H9 (cell line): Measurements from ENCODE around the gene ERC1. TPM values are rescaled to one million over a fixed set of nuclear protein-coding genes. Genes with fewer than 3 reads are reported as not detected.
A peak's percentile ranks its signal among the peaks of the same experiment; 100 is the strongest.

Experiments used
- DNase-seq: peaks from one replicate; pipeline ENCODE4 v3.0.0-alpha.2; 2017
- H2AFZ ChIP-seq: one replicate; pipeline ENCODE4 v1.6.1; 2013; ENCODE audit warnings: mild to moderate bottlenecking, low read length, control low read depth, moderate library complexity
- H2AK5ac ChIP-seq: 2 replicates; pipeline ENCODE4 v1.6.1; 2013; ENCODE audit warnings: low read length, control low read depth, mixed read lengths; ENCODE audit not compliant: insufficient read length
- H2BK120ac ChIP-seq: one replicate; pipeline ENCODE4 v1.6.1; 2013; ENCODE audit warnings: low read depth, mild to moderate bottlenecking, low read length, control low read depth, inconsistent platforms; ENCODE audit not compliant: poor library complexity, severe bottlenecking
- H2BK12ac ChIP-seq: 2 replicates; pipeline ENCODE4 v1.6.1; 2013; ENCODE audit warnings: low read length, control low read depth, mixed read lengths, low read depth; ENCODE audit not compliant: insufficient read length
- H2BK15ac ChIP-seq: 2 replicates; pipeline ENCODE4 v1.6.1; 2013; ENCODE audit warnings: low read depth, low read length, control low read depth
- H2BK20ac ChIP-seq: one replicate; pipeline ENCODE4 v1.6.1; 2013; ENCODE audit warnings: low read depth, mild to moderate bottlenecking, low read length, control low read depth, inconsistent platforms; ENCODE audit not compliant: poor library complexity, severe bottlenecking
- H2BK5ac ChIP-seq: 2 replicates; pipeline ENCODE4 v1.6.1; 2013; ENCODE audit warnings: low read length, control low read depth, mixed read lengths; ENCODE audit not compliant: insufficient read length
- H3K14ac ChIP-seq: 2 replicates; pipeline ENCODE4 v1.6.1; 2013; ENCODE audit warnings: low read length, control low read depth; ENCODE audit not compliant: insufficient read depth
- H3K18ac ChIP-seq: 2 replicates; pipeline ENCODE4 v1.6.1; 2013; ENCODE audit warnings: low read depth, mild to moderate bottlenecking, mixed read lengths, low read length, control low read depth; ENCODE audit not compliant: insufficient read length
- H3K23ac ChIP-seq: 2 replicates; pipeline ENCODE4 v1.6.1; 2013; ENCODE audit warnings: low read length, control low read depth, mixed read lengths, low read depth; ENCODE audit not compliant: insufficient read length
- H3K23me2 ChIP-seq: 2 replicates; pipeline ENCODE4 v1.6.1; 2013; ENCODE audit warnings: low read depth, mild to moderate bottlenecking, mixed read lengths, low read length, control low read depth; ENCODE audit not compliant: insufficient read length, poor library complexity, severe bottlenecking
- H3K27ac ChIP-seq: 2 replicates; pipeline ENCODE4 v1.5.1; 2013; ENCODE audit warnings: low read length, control low read depth, mixed read lengths, low read depth; ENCODE audit not compliant: insufficient read length
- H3K27me3 ChIP-seq: 2 replicates; pipeline ENCODE4 v1.6.1; 2013; ENCODE audit warnings: low read length, control low read depth, inconsistent platforms; ENCODE audit not compliant: insufficient read depth
- H3K4ac ChIP-seq: 2 replicates; pipeline ENCODE4 v1.6.1; 2013; ENCODE audit warnings: low read depth, mild to moderate bottlenecking, control low read depth, inconsistent platforms, low read length, moderate library complexity
- H3K4me1 ChIP-seq: 2 replicates; pipeline ENCODE4 v1.6.1; 2013; ENCODE audit warnings: low read length, control low read depth, inconsistent platforms; ENCODE audit not compliant: insufficient read depth
- H3K4me2 ChIP-seq: 2 replicates; pipeline ENCODE4 v1.6.1; 2013; ENCODE audit warnings: low read length, control low read depth, mixed read lengths; ENCODE audit not compliant: insufficient read length, insufficient read depth
- H3K56ac ChIP-seq: 2 replicates; pipeline ENCODE4 v1.6.1; 2013; ENCODE audit warnings: low read depth, mild to moderate bottlenecking, mixed read lengths, low read length, control low read depth; ENCODE audit not compliant: insufficient read length
- H3K79me1 ChIP-seq: 2 replicates; pipeline ENCODE4 v1.6.1; 2013; ENCODE audit warnings: low read depth, mild to moderate bottlenecking, moderate library complexity, low read length, control low read depth, inconsistent platforms; ENCODE audit not compliant: insufficient read depth, poor library complexity, severe bottlenecking
- H3K79me2 ChIP-seq: 2 replicates; pipeline ENCODE4 v1.6.1; 2013; ENCODE audit warnings: low read length, control low read depth, inconsistent platforms; ENCODE audit not compliant: insufficient read depth
- H3K9ac ChIP-seq: 2 replicates; pipeline ENCODE4 v1.6.1; 2013; ENCODE audit warnings: low read length, control low read depth, mixed read lengths; ENCODE audit not compliant: insufficient read length; ENCODE audit errors: extremely low read depth
- H3K9me3 ChIP-seq: one replicate; pipeline ENCODE4 v1.6.1; 2013; ENCODE audit warnings: low read depth, low read length, inconsistent platforms; ENCODE audit not compliant: control insufficient read depth
- H3T11ph ChIP-seq: one replicate; pipeline ENCODE4 v1.6.1; 2013; ENCODE audit warnings: mild to moderate bottlenecking, low read length, control low read depth, inconsistent platforms
- H4K20me1 ChIP-seq: one replicate; pipeline ENCODE4 v1.6.1; 2013; ENCODE audit not compliant: control insufficient read depth, insufficient read length, insufficient read depth
- H4K5ac ChIP-seq: 2 replicates; pipeline ENCODE4 v1.6.1; 2013; ENCODE audit warnings: low read depth, mild to moderate bottlenecking, mixed read lengths, low read length, control low read depth; ENCODE audit not compliant: insufficient read length
- H4K8ac ChIP-seq: replicated peaks from 2 replicates; pipeline ENCODE4 v1.6.1; 2013; ENCODE audit warnings: low read length, control low read depth, mixed read lengths, low read depth; ENCODE audit not compliant: insufficient read length
- H4K91ac ChIP-seq: 2 replicates; pipeline ENCODE4 v1.6.1; 2013; ENCODE audit warnings: low read depth, mild to moderate bottlenecking, moderate library complexity, mixed read lengths, low read length, control low read depth; ENCODE audit not compliant: insufficient read length
- H3K27ac Mint-ChIP-seq, 3 experiments: 2 replicates in 2 of 3; 3 replicates in 1 of 3; pipeline ENCODE4 v1.8.0; 2020 to 2021; ENCODE audit warnings: mixed read lengths in 3 of 3, mild to moderate bottlenecking in 1 of 3, moderate library complexity in 1 of 3
- H3K27me3 Mint-ChIP-seq: 2 replicates; pipeline ENCODE4 v1.8.0; 2021; ENCODE audit warnings: low read depth, mild to moderate bottlenecking, moderate library complexity, mixed read lengths
- H3K36me3 Mint-ChIP-seq, 3 experiments: 2 replicates in 2 of 3; 3 replicates in 1 of 3; pipeline ENCODE4 v1.8.0; 2020 to 2021; ENCODE audit warnings: low read depth in 3 of 3, mixed read lengths in 3 of 3; ENCODE audit not compliant: insufficient read depth in 1 of 3
- H3K4me1 Mint-ChIP-seq, 2 experiments: 2 replicates each; pipeline ENCODE4 v1.8.0; 2020; ENCODE audit warnings: mixed read lengths in 2 of 2
- H3K4me3 Mint-ChIP-seq, 2 experiments: 2 replicates in 1 of 2; 3 replicates in 1 of 2; pipeline ENCODE4 v1.8.0; 2020 to 2021; ENCODE audit warnings: mild to moderate bottlenecking in 2 of 2, mixed read lengths in 2 of 2, moderate library complexity in 1 of 2
- H3K9me3 Mint-ChIP-seq, 2 experiments: 2 replicates in 1 of 2; 3 replicates in 1 of 2; pipeline ENCODE4 v1.8.0; 2020; ENCODE audit warnings: mild to moderate bottlenecking in 2 of 2, mixed read lengths in 2 of 2, moderate library complexity in 1 of 2
- WGBS: extraction: QIAGEN DNeasy Blood & Tissue Kit; methylation state at CpG from one replicate; pipeline ENCODE4 v1.1.7; 2013; ENCODE audit warnings: missing lambda C conversion rate, low lambda C conversion rate, mixed read lengths; ENCODE audit not compliant: insufficient read length; ENCODE audit errors: extremely low coverage; 5-methylcytosine and 5-hydroxymethylcytosine counted together
- total RNA-seq: library from RNA; stranded (reverse); gene quantifications from 2 replicates; pipeline ENCODE4 v1.2.1, GENCODE V29; 2021
- TF ChIP-seq, protein P1 (sequence below): fragments of 200-600 bp; sonication (generic); conservative IDR thresholded peaks from 3 replicates; pipeline ENCODE4 v1.8.0; 2021; ENCODE audit warnings: antibody characterized with exemption, mild to moderate bottlenecking

ERC1 gene
- total RNA-seq, 1 experiment from 2014 or later: 51.2 TPM

DNA sequence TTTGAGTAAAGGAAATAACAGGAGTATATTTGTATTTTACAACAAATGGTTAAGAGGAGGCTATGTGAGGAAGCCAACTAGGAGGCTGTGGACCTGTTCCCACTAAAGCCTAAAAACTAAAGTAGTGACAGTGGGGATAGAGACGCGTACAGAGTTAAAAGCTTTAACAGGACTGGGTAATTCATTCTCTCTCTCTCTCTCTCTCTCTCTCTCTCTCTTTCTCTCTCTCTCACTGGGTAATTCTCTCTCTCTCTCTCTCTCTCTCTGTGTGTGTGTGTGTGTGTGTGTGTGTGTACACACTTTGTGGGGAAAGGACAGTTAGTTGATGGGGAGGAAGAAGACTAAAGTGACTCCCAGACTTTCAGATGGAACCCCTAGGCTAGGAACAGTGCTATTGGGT is 16.3 kb downstream of the ERC1 start:
- Histone ChIP-seq H3K9ac (no peak overlapping the region), H3K23ac (no peak overlapping the region), H3K79me2 (no peaks in the 10 kb centered on the region; the same call in 1 of the 2 replicates), H2BK5ac (no peak overlapping the region), H3K4me1 (no peaks in the 10 kb centered on the region), H4K91ac (no peak overlapping the region), H2BK20ac (no peak overlapping the region), H3K4me2 (no peak overlapping the region), H3K27ac (no peak overlapping the region), H2BK15ac (no peak overlapping the region), H4K8ac (no peak overlapping the region), H3K4ac (no peak overlapping the region), H3K23me2 (no peaks in the 10 kb centered on the region), H2AFZ (no peak overlapping the region), H3K27me3 (no peaks in the 10 kb centered on the region), H3K56ac (no peak overlapping the region), H3K9me3 (no peaks in the 10 kb centered on the region), H3K79me1 (peaks cover 4% of the 10 kb centered on the region), H3K18ac (no peak overlapping the region), H3T11ph (no peak overlapping the region), H4K20me1 (no peaks in the 10 kb centered on the region), H4K5ac (no peak overlapping the region), H2BK120ac (no peak overlapping the region), H2AK5ac (no peak overlapping the region), H3K14ac (no peak overlapping the region), H2BK12ac (no peak overlapping the region)
- Mint-ChIP-seq H3K27me3 (no peaks in the 10 kb centered on the region), H3K4me3 (no peak overlapping the region), H3K9me3 (no peaks in the 10 kb centered on the region), H3K4me1 (peaks cover 10% of the 10 kb centered on the region in 2 experiments), H3K36me3 (0 out of 7 replicates have a peak, but pooled peaks cover 0 to 2% (median 0%) of the 10 kb centered on the region in 3 experiments), H3K27ac (peak overlapping the region in 1 of 3 experiments; percentile 24; a peak in 1 of 7 replicates)
- TF ChIP-seq, protein P1, sequence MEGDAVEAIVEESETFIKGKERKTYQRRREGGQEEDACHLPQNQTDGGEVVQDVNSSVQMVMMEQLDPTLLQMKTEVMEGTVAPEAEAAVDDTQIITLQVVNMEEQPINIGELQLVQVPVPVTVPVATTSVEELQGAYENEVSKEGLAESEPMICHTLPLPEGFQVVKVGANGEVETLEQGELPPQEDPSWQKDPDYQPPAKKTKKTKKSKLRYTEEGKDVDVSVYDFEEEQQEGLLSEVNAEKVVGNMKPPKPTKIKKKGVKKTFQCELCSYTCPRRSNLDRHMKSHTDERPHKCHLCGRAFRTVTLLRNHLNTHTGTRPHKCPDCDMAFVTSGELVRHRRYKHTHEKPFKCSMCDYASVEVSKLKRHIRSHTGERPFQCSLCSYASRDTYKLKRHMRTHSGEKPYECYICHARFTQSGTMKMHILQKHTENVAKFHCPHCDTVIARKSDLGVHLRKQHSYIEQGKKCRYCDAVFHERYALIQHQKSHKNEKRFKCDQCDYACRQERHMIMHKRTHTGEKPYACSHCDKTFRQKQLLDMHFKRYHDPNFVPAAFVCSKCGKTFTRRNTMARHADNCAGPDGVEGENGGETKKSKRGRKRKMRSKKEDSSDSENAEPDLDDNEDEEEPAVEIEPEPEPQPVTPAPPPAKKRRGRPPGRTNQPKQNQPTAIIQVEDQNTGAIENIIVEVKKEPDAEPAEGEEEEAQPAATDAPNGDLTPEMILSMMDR: no peak
- no peak for DNase-seq
- no CpG with 5 or more reads among the region's 2 CpGs for WGBS
